ENCODE data around the gene ZNF487.

DNA sequence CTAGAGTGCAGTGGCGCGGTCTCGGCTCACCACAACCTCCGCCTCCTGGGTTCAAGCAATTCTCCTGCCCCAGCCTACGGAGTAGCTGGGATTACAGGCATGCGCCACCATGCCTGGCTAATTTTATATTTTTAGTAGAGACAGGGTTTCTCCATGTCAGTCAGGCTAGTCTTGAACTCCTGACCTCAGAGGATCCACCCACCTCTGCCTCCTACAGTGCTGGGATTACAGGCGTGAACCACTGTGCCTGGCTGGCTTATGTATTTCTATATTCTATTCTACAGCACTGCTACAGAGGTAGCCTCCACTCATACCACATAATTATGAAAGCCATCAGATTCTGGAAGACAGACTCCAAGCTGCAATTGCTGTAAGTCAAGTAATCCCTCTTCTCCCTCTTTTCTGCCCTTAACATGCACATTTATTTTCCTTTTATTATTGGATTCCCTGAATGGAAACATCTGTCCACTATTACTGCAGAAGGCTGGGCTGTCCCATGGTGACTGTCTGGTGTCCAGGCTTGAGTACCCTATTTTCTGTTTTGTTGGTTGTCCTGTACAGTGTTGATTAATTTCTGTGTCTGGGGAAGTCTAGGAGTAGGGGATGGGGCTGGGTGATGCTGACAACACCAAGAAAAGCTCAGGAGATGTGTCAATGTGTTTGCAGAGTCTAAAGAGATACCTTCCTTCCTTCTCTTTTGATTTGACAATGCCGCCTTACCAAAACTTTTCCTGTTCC is 5.8 kb upstream of the ZNF487 start:
- TF ChIP-seq KLF16 (tag by site-specific recombination; IDR thresholded peaks at IDR 0.05): no peak
- TF ChIP-seq, protein P1, sequence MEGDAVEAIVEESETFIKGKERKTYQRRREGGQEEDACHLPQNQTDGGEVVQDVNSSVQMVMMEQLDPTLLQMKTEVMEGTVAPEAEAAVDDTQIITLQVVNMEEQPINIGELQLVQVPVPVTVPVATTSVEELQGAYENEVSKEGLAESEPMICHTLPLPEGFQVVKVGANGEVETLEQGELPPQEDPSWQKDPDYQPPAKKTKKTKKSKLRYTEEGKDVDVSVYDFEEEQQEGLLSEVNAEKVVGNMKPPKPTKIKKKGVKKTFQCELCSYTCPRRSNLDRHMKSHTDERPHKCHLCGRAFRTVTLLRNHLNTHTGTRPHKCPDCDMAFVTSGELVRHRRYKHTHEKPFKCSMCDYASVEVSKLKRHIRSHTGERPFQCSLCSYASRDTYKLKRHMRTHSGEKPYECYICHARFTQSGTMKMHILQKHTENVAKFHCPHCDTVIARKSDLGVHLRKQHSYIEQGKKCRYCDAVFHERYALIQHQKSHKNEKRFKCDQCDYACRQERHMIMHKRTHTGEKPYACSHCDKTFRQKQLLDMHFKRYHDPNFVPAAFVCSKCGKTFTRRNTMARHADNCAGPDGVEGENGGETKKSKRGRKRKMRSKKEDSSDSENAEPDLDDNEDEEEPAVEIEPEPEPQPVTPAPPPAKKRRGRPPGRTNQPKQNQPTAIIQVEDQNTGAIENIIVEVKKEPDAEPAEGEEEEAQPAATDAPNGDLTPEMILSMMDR (tag by site-specific recombination; IDR thresholded peaks at IDR 0.05): no peak
- TF ChIP-seq, protein P2, sequence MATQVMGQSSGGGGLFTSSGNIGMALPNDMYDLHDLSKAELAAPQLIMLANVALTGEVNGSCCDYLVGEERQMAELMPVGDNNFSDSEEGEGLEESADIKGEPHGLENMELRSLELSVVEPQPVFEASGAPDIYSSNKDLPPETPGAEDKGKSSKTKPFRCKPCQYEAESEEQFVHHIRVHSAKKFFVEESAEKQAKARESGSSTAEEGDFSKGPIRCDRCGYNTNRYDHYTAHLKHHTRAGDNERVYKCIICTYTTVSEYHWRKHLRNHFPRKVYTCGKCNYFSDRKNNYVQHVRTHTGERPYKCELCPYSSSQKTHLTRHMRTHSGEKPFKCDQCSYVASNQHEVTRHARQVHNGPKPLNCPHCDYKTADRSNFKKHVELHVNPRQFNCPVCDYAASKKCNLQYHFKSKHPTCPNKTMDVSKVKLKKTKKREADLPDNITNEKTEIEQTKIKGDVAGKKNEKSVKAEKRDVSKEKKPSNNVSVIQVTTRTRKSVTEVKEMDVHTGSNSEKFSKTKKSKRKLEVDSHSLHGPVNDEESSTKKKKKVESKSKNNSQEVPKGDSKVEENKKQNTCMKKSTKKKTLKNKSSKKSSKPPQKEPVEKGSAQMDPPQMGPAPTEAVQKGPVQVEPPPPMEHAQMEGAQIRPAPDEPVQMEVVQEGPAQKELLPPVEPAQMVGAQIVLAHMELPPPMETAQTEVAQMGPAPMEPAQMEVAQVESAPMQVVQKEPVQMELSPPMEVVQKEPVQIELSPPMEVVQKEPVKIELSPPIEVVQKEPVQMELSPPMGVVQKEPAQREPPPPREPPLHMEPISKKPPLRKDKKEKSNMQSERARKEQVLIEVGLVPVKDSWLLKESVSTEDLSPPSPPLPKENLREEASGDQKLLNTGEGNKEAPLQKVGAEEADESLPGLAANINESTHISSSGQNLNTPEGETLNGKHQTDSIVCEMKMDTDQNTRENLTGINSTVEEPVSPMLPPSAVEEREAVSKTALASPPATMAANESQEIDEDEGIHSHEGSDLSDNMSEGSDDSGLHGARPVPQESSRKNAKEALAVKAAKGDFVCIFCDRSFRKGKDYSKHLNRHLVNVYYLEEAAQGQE (tag by site-specific recombination; IDR thresholded peaks at IDR 0.05): no peak

Measured in HEK293 (cell line).